ENCODE measurements around the gene ZDHHC15. TPM values are rescaled to one million over a fixed set of nuclear protein-coding genes. Genes with fewer than 3 reads are reported as not detected.
"Not testable (repeated sequence)": the region's sequence is repeated elsewhere in the genome, so short reads cannot be mapped to it uniquely, and the experiment has no call there.

ZDHHC15 gene, protein sequence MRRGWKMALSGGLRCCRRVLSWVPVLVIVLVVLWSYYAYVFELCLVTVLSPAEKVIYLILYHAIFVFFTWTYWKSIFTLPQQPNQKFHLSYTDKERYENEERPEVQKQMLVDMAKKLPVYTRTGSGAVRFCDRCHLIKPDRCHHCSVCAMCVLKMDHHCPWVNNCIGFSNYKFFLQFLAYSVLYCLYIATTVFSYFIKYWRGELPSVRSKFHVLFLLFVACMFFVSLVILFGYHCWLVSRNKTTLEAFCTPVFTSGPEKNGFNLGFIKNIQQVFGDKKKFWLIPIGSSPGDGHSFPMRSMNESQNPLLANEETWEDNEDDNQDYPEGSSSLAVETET
- total RNA-seq (1 to 10 TPM; 1.6 to 4.1 (median 2.7) TPM), polyA plus RNA-seq (1 to 10 TPM; 1.2 to 1.3 TPM)
- long read RNA-seq, donor 1, full-length matches to known transcripts, result 4 of 10 reads
- long read RNA-seq, donor 1, partial matches to known transcripts, result 2 of 10 reads
- long read RNA-seq, donor 1, other reads (novel, unspliced or antisense), result 4 of 10 reads
- long read RNA-seq, donor 2, full-length matches to known transcripts, result 8 of 29 reads
- long read RNA-seq, donor 2, partial matches to known transcripts, result 4 of 29 reads
- long read RNA-seq, donor 2, other reads (novel, unspliced or antisense), result 17 of 29 reads
- long read RNA-seq, donor 3, full-length matches to known transcripts, result 1 of 3 reads
- long read RNA-seq, donor 3, partial matches to known transcripts, result 0 of 3 reads
- long read RNA-seq, donor 3, other reads (novel, unspliced or antisense), result 2 of 3 reads

DNA sequence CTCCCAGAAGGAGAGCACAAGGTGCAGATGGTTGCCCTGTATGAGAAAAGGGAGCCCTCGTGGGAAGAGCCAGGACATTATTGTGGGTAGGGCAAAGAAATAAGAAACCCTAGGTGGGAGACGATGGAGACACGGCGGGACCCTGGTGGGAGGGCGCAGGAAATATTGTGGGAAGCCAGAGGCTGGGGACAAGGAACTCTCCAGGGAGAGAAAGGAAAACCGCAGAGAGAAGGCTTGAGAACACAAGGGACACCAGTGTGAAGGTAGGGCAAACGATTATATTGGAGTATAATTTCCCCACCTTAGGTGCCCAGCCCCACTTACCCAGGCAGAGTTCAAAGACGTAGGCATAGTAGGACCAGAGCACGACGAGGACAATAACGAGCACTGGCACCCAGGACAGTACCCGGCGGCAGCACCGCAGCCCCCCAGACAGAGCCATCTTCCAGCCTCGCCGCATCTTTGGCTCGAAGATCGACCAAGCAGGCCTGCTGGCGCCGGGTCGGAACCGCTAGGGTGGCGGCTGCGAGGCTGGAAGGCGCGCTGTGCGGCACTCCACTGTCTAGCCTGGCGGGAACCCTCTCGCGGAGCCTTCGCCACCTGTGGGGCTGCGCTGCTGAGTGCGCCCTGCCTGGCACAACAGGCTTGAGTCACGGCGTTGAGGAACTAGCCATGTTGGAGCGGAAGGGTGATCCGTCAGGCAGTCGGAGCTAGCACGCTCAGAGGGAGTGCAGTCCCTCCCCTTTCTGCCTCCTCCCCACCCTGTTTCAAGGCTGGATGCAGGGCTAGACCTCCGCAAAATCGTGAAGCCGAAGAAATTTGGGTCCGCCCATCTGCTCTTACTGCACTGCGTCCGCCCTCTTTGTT, at the start of gene ZDHHC15:
Gene ZDHHC15 (minus strand): TSS at position 473 of the 867 bp plus-strand sequence. CDS start 13 bp downstream, at position 460.
- Histone ChIP-seq H3K4me1 (peaks cover 0 to 8% (median 0%) of the 10 kb centered on the region in 12 donors), H3K27ac (peak within 1 kb of the TSS; percentile 16 to 79 (median 66)), H3K27me3 (no peaks in the 10 kb centered on the region), H3K36me3 (no peaks in the 10 kb centered on the region), H3K4me3 (peak within 1 kb of the TSS; percentile 35 to 83 (median 59)), H3K9me3 (peaks cover 0 to 3% (median 0%) of the 10 kb centered on the region in 12 donors)
- TF ChIP-seq, protein P1, sequence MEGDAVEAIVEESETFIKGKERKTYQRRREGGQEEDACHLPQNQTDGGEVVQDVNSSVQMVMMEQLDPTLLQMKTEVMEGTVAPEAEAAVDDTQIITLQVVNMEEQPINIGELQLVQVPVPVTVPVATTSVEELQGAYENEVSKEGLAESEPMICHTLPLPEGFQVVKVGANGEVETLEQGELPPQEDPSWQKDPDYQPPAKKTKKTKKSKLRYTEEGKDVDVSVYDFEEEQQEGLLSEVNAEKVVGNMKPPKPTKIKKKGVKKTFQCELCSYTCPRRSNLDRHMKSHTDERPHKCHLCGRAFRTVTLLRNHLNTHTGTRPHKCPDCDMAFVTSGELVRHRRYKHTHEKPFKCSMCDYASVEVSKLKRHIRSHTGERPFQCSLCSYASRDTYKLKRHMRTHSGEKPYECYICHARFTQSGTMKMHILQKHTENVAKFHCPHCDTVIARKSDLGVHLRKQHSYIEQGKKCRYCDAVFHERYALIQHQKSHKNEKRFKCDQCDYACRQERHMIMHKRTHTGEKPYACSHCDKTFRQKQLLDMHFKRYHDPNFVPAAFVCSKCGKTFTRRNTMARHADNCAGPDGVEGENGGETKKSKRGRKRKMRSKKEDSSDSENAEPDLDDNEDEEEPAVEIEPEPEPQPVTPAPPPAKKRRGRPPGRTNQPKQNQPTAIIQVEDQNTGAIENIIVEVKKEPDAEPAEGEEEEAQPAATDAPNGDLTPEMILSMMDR (IDR thresholded peaks at IDR 0.05), result peak in 2 of 12 donors; percentile 5 to 10
- no peak for TF ChIP-seq POLR2A (IDR thresholded peaks at IDR 0.05)
- intact Hi-C loops (cut with DNase I), result loop anchor here in 1 of 10 donors (5.0 kb wide), 1 partner anchor 365 kb away; the partner anchor contains the start of gene ABCB7
- WGBS, 4 donors, result 0 to 37% (median 15%) methylated on average over 29 to 45 of the region's 45 CpGs
- peak; percentile 96 to 98 (median 98) for ATAC-seq
- peak; percentile 46 to 80 (median 72) for DNase-seq

DNA sequence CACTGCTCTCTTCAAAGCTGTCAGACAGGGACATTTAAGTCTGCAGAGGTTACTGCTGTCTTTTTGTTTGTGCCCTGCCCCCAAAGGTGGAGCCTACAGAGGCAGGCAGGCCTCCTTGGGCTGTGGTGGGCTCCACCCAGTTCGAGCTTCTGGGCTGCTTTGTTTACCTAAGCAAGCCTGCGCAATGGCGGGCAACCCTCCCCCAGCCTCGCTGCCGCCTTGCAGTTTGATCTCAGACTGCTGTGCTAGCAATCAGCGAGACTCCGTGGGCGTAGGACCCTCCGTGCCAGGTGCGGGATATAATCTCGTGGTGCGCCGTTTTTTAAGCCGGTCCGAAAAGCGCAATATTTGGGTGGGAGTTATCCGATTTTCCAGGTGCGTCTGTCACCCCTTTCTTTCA, 37.7 kb upstream of the ZDHHC15 start:
- H3K27me3 ChIP-seq; ATAC-seq; H3K9me3 ChIP-seq; H3K27ac ChIP-seq; H3K4me1 ChIP-seq; DNase-seq; H3K36me3 ChIP-seq; H3K4me3 ChIP-seq; intact Hi-C loops (cut with DNase I): not testable (repeated sequence)
- WGBS, 4 donors, result 88 to 95% (median 92%) methylated on average over 18 of the region's 18 CpGs

DNA sequence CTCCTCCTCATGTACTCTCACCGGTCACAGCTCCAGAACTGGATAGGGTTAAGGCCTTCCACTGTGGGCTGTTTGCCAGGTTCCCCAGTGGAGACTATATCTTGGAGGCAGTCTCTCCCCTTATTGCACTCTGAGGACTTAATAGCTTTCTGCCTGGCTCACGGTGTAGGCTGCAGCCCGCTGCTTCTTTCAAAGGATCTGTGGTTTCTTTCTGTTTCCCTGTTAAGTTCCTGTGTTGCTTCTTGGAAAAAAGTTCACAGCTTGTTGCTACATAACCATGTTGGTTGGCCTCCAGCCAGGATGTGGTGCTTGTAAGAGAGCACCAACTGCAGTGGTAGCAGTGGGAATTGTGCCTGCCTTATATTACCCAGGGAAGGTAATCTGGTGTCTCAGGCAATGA, 24.9 kb upstream of the ZDHHC15 start:
- DNase-seq, result peak in 4 of 5 donors; percentile 16 to 82 (median 48)
- peak overlapping the region in 1 of 12 donors; percentile 11 for H3K27ac ChIP-seq
- no peaks in the 10 kb centered on the region for H3K27me3 ChIP-seq
- ATAC-seq, result peak in 3 of 4 donors; percentile 41 to 77 (median 73)
- WGBS, 4 donors, result 29 to 83% (median 34%) methylated on average over 3 of the region's 3 CpGs
- TF ChIP-seq, protein P1 (IDR thresholded peaks at IDR 0.05), result no peak
- no peak for TF ChIP-seq POLR2A (IDR thresholded peaks at IDR 0.05)
- no peaks in the 10 kb centered on the region for H3K36me3 ChIP-seq
- intact Hi-C loops (cut with DNase I), result no loop called here
- peaks cover 0 to 5% (median 0%) of the 10 kb centered on the region in 12 donors for H3K9me3 ChIP-seq
- peaks cover 0 to 10% (median 0%) of the 10 kb centered on the region in 12 donors for H3K4me1 ChIP-seq
- H3K4me3 ChIP-seq, result no peak overlapping the region

Data from heart left ventricle (tissue), 16 donors.